ENCODE results near the gene CBX6.

DNA sequence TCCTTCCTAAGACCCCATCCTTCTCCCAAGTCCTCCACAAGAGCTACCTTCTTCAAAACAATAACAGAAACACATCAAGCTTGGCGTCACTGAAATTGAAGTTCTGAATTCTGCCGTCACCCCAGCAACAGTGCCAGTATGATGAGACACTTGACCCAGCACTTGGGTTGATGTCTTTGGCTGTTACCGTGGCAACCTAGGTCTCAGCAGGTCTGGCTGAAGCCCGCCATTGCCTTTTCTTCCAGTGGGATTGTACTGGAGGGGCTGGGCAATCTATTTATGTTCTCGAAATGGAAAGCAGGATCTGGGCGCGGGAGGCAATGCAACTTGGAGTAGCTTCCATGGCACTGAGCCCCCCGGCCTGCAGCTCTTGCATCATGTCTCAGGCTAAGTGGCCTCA lies 52.0 kb downstream of the CBX6 start:
- TF ChIP-seq, protein P1, sequence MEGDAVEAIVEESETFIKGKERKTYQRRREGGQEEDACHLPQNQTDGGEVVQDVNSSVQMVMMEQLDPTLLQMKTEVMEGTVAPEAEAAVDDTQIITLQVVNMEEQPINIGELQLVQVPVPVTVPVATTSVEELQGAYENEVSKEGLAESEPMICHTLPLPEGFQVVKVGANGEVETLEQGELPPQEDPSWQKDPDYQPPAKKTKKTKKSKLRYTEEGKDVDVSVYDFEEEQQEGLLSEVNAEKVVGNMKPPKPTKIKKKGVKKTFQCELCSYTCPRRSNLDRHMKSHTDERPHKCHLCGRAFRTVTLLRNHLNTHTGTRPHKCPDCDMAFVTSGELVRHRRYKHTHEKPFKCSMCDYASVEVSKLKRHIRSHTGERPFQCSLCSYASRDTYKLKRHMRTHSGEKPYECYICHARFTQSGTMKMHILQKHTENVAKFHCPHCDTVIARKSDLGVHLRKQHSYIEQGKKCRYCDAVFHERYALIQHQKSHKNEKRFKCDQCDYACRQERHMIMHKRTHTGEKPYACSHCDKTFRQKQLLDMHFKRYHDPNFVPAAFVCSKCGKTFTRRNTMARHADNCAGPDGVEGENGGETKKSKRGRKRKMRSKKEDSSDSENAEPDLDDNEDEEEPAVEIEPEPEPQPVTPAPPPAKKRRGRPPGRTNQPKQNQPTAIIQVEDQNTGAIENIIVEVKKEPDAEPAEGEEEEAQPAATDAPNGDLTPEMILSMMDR (conservative IDR thresholded peaks at IDR 0.05; ENCODE audit: low read length) = no peak
- no peak for TF ChIP-seq EZH2phosphoT487 (IDR thresholded peaks at IDR 0.05; ENCODE audit: borderline replicate concordance)

Data from Loucy (cell line).